Measurements from ENCODE around the gene FSTL5. TPM values are rescaled to one million over a fixed set of nuclear protein-coding genes. Genes with fewer than 3 reads are reported as not detected.

The FSTL5 gene
- total RNA-seq, 2 donors from 2014 or later, result 0.24 to 1.1 TPM

DNA sequence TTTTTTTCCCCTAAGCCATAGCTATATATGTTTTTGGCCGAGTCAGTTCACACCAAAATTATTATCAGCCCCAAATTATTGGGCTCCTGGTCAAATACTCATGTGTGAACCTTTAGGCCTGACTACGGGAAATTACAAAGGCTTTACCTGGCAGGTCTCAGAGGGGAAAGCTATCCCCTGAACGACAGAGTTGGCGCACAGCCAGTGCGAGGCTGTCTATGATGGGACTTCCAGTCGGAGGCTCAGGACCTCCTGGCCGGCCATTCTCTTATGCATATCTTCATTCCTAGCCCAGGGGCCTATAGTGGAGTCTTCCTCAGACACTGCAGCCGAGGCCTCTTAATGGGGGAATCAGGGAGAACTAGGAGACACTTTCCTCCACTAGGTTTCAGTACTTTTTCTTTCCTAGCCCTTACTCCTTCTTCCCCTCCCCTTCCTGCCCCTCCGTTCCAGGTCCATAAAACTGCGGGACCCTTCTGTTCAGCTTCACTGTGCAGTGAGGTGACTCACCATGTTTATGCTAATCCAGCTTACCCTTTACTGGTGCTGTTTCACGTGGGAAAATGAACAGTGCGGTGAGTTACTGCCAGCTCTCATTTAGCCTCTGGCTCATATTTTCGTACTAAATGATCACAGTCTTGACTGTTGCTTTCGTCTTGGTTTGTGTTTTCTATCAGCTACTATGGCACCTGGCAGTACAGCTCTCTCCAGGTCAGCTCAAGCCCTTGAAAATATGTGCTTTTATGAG lies 533.9 kb downstream of the FSTL5 start:
- no peak for TF ChIP-seq CTCF (conservative IDR thresholded peaks at IDR 0.05)
- 93 to 94% methylated on average over 10 to 14 of the region's 14 CpGs for WGBS, 2 experiments (ENCODE audit: insufficient coverage in 1 of 2, insufficient read length in 1 of 2)
- peak overlapping the region; percentile 52 for H3K27ac Mint-ChIP-seq

GRCh38 chr4:161604516-161605300 lies 559.1 kb downstream of the FSTL5 start:
- no peak for DNase-seq
- no peaks in the 10 kb centered on the region for H3K9me3 Mint-ChIP-seq
- H3K36me3 Mint-ChIP-seq (ENCODE audit: low read depth), result no peaks in the 10 kb centered on the region
- 81 to 100% methylated on average over 2 to 3 of the region's 4 CpGs for WGBS, 2 experiments (ENCODE audit: insufficient coverage in 1 of 2, insufficient read length in 1 of 2)
- H3K9me3 ChIP-seq (ENCODE audit: control insufficient read depth, low read length), result no peaks in the 10 kb centered on the region
- H3K27ac ChIP-seq (ENCODE audit: low read depth, low read length), result no peak overlapping the region
- no peaks in the 10 kb centered on the region for H3K36me3 ChIP-seq (ENCODE audit: control insufficient read depth, insufficient read depth, low read length)
- no peak overlapping the region for H3K4me3 Mint-ChIP-seq
- H3K9ac ChIP-seq (ENCODE audit: extremely low read depth, low read length, poor library complexity, severe bottlenecking), result no peak overlapping the region
- no peaks in the 10 kb centered on the region for H3K27me3 ChIP-seq (ENCODE audit: control insufficient read depth, insufficient read depth, low read length, poor library complexity, severe bottlenecking)
- H3K4me1 Mint-ChIP-seq, result peaks cover 15% of the 10 kb centered on the region
- H3K27ac Mint-ChIP-seq, result peak overlapping the region; percentile 41
- H3K27me3 Mint-ChIP-seq (ENCODE audit: insufficient read depth), result no peaks in the 10 kb centered on the region
- no peak overlapping the region for H3K4me3 ChIP-seq (ENCODE audit: low read length)
- no peaks in the 10 kb centered on the region for H3K4me1 ChIP-seq (ENCODE audit: control insufficient read depth, insufficient read depth, low read length)
- no peak for TF ChIP-seq CTCF (conservative IDR thresholded peaks at IDR 0.05)

More for the DNA sequence above, 533.9 kb downstream of the FSTL5 start:
- Histone ChIP-seq H3K4me3 (ENCODE audit: low read length) (no peak overlapping the region), H3K9me3 (ENCODE audit: control insufficient read depth, low read length) (no peaks in the 10 kb centered on the region), H3K27me3 (ENCODE audit: control insufficient read depth, insufficient read depth, low read length, poor library complexity, severe bottlenecking) (no peaks in the 10 kb centered on the region), H3K27ac (ENCODE audit: low read depth, low read length) (no peak overlapping the region), H3K4me1 (ENCODE audit: control insufficient read depth, insufficient read depth, low read length) (peaks cover 4% of the 10 kb centered on the region), H3K9ac (ENCODE audit: extremely low read depth, low read length, poor library complexity, severe bottlenecking) (no peak overlapping the region), H3K36me3 (ENCODE audit: control insufficient read depth, insufficient read depth, low read length) (no peaks in the 10 kb centered on the region)
- Mint-ChIP-seq H3K4me3 (no peak overlapping the region), H3K9me3 (no peaks in the 10 kb centered on the region), H3K36me3 (ENCODE audit: low read depth) (no peaks in the 10 kb centered on the region), H3K27me3 (ENCODE audit: insufficient read depth) (no peaks in the 10 kb centered on the region), H3K4me1 (no peaks in the 10 kb centered on the region)
- no peak for DNase-seq

GRCh38 chr4:161601011-161601410 lies 562.8 kb downstream of the FSTL5 start:
- H3K36me3 Mint-ChIP-seq (ENCODE audit: low read depth), result no peaks in the 10 kb centered on the region
- no peaks in the 10 kb centered on the region for H3K27me3 Mint-ChIP-seq (ENCODE audit: insufficient read depth)
- H3K27ac Mint-ChIP-seq, result peak overlapping the region; percentile 29
- peaks cover 15% of the 10 kb centered on the region for H3K4me1 Mint-ChIP-seq
- Histone ChIP-seq H3K36me3 (ENCODE audit: control insufficient read depth, insufficient read depth, low read length) (no peaks in the 10 kb centered on the region), H3K4me3 (ENCODE audit: low read length) (no peak overlapping the region), H3K9me3 (ENCODE audit: control insufficient read depth, low read length) (no peaks in the 10 kb centered on the region), H3K27ac (ENCODE audit: low read depth, low read length) (no peak overlapping the region), H3K27me3 (ENCODE audit: control insufficient read depth, insufficient read depth, low read length, poor library complexity, severe bottlenecking) (no peaks in the 10 kb centered on the region), H3K9ac (ENCODE audit: extremely low read depth, low read length, poor library complexity, severe bottlenecking) (no peak overlapping the region), H3K4me1 (ENCODE audit: control insufficient read depth, insufficient read depth, low read length) (no peaks in the 10 kb centered on the region)
- H3K9me3 Mint-ChIP-seq, result no peaks in the 10 kb centered on the region
- peak overlapping the region; percentile 12 for H3K4me3 Mint-ChIP-seq
- no peak for TF ChIP-seq CTCF (conservative IDR thresholded peaks at IDR 0.05)
- DNase-seq, result peak; percentile 57

All from endodermal cell (in vitro differentiated cells).